DMS114 treated with DMSO at 0.1 percent for 48 hours (cell line): ENCODE results near the gene RNF40.

Experiments used
- DNase-seq: peaks from one replicate; lab custom pipeline; 2025; ENCODE audit not compliant: unreplicated experiment; lab: John Stamatoyannopoulos, UW

Gene RNF40

GRCh38 chr16:30740364-30741251, 21.5 kb upstream of the RNF40 start:
- no peak for DNase-seq

- no peak for DNase-seq
Measured at GRCh38 chr16:30741461-30741914, 20.6 kb upstream of the RNF40 start.

- DNase-seq = no peak
Measured at GRCh38 chr16:30743716-30744115, 18.4 kb upstream of the RNF40 start.

- no peak for DNase-seq
Measured at GRCh38 chr16:30744183-30744582, 17.9 kb upstream of the RNF40 start.

DNA sequence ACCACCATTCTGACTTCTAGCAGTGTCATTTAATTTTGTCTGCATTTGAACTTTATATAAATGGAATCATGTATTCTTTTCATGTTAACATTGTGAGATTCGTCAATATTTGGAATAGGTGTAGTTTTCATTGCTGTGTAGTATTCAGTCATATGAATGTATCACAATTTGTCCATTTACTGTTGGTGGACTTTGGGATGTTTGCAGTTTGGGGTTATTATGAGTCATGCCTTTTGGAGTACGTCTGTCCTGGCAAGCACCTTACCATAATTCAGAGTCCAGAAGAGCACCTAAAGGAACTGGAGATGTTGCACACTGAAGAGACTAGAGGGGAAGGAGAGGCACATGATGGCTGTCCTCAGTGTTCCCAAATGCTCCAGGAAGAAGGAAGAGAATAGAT, 17.0 kb upstream of the RNF40 start:
- no peak for DNase-seq

DNA sequence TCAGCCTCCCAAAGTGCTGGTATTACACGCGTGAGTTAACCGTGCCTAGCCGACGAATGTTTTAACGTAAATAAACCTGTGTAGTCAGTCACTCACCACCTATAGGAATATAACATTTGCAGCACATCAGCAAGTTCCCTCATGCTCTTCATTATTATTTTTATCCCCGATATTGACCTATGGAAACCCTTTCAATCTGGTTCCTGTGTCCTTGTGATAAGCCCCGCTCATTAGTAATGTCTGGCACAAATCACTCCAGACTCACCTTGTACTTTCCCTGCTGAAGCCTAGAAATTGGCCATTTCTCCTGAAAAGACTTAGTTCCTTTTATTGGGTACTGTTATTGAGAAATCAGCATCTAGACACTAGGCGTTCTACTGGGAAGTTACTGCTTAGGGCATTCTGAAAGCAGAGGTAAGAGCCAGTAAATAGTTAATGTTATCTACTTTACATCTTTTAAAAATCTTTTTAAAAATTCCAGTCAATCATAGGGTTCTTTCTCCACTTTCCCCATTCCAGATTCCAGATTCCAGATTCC, 15.4 kb upstream of the RNF40 start:
- DNase-seq = no peak

DNA sequence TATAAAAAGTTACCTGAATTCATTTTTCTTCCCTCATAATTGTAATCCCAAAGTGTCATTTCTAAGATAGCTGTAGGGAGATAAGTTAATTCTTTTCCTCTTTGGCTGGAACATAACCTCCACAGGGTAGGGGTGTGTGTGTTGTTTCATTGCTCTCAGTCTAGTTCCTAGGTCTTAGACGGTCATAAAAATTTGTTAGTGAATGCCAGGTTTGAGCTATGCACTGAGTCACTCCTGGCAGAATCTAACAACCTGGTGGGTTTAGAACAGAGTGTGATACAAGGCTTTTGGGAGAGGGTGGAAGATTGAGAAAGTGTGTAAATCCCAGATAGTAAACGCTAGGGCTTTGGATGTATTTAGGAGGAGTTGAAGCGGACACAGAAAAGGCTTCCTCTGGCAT, 14.8 kb upstream of the RNF40 start:
- DNase-seq = no peak

GRCh38 chr16:30747799-30748633, 14.1 kb upstream of the RNF40 start, which contains the start of gene PHKG2:
PHKG2 (plus strand) TSS chr16:30748425; CDS start chr16:30748821, 396 bp downstream.
- peak; percentile 96 for DNase-seq

GRCh38 chr16:30748634-30749445, 13.3 kb upstream of the RNF40 start:
- DNase-seq = no peak

- no peak for DNase-seq
Measured at GRCh38 chr16:30750201-30750600, 11.9 kb upstream of the RNF40 start.

DNA sequence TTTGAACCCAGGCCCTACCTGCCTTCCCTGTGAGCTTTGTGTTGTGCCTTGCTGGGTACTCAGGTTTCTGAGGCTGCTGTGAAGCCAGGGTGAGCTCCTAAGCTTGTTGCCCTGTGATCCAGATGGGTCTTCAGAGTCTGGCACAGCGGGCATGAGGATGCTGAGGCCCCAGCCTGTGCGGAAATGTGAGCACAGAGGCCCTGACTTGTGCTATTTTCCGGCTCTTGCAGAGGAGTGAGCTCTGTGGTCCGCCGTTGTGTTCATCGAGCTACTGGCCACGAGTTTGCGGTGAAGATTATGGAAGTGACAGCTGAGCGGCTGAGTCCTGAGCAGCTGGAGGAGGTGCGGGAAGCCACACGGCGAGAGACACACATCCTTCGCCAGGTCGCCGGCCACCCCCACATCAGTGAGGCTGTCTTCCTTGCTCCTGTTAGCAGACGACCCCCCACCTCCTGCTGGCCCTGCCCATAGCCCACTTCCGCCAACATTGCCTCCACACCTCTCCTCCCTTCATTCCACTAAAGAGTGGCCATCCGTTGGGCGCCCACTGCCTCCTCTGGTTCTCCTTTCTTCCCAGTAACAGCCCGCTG, 11.2 kb upstream of the RNF40 start:
- no peak for DNase-seq

- DNase-seq = no peak
Measured at GRCh38 chr16:30753596-30753995, 8.5 kb upstream of the RNF40 start.

DNA sequence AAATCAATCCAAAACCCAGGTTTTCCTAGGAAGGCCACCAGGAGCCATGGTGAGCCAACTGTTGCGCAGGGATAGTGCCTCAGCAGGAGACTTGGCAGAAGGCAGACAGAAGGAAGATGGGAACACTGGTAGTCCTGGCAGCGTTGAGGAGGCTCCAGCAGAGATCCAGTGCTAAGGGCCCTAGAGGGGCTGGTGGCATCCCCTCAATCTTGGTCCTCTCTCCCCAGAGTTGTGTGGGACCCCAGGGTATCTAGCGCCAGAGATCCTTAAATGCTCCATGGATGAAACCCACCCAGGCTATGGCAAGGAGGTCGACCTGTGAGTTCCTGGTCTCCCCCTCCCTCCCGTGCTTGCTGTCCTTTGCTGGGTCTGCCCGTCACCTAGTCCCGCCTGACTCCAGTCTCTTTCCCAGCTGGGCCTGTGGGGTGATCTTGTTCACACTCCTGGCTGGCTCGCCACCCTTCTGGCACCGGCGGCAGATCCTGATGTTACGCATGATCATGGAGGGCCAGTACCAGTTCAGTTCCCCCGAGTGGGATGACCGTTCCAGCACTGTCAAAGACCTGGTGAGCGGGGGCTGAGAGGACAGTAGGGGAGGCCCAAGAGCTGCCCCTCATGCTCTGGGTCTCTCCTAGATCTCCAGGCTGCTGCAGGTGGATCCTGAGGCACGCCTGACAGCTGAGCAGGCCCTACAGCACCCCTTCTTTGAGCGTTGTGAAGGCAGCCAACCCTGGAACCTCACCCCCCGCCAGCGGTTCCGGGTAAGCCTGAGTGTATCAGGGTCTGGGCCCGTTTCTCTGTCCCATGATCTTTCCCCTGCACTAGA, 6.0 kb upstream of the RNF40 start:
- DNase-seq = no peak

- DNase-seq = no peak
Measured at GRCh38 chr16:30756781-30757100, 5.4 kb upstream of the RNF40 start.

- no peak for DNase-seq
Measured at GRCh38 chr16:30757316-30757715, 4.8 kb upstream of the RNF40 start.

DNA sequence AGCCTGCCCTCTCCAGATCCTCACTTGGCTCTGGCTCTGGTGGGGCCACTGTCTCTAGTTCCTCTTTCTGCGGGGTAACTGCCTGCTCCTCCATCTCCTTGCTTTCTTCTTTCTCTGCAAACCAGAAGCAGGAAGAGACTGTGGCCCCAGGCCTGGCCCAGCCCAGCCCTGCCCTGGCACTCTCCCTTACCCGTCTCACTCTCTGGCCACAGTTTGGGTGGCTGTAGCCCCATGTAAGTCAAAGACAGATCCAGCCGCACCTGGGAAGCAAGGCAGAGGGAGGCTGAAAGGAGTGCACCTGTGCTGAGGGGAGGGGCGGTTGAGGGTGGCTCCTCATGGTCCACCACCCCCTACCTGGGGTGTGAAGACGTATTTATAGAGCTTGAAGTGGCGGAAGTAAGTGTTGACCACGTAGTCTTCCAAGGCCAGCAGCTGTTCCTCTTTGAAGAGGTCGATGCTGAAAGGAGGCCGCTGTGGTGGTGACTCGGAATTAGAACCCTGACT, 3.1 kb upstream of the RNF40 start:
- no peak for DNase-seq

DNA sequence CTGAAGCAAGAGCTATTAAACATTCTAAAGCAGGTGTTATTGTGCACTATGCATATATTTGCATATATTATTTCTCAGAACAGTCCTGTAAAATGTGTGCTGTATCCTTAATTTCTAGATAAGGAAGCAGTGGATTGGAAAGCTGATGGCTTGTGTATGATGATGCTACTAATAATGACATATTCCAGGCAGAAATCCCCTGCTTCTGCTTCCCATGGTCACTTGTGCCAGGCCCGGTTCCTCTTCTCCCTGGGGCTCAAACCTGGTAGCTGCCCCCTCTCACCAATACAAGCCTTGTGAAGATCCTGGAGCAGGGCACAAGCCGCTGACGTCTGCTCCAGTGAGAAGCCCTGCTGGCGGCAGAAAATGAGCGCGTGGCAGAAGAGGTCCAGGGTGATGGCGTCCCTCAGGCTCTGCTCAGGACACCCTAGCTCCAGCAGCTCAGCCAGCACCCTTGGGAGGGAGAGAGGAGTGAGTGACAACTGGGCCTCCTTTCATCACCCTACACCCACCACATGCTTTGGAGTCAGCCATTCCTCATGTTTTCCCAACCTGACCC, 2.0 kb upstream of the RNF40 start:
- DNase-seq = no peak

DNA sequence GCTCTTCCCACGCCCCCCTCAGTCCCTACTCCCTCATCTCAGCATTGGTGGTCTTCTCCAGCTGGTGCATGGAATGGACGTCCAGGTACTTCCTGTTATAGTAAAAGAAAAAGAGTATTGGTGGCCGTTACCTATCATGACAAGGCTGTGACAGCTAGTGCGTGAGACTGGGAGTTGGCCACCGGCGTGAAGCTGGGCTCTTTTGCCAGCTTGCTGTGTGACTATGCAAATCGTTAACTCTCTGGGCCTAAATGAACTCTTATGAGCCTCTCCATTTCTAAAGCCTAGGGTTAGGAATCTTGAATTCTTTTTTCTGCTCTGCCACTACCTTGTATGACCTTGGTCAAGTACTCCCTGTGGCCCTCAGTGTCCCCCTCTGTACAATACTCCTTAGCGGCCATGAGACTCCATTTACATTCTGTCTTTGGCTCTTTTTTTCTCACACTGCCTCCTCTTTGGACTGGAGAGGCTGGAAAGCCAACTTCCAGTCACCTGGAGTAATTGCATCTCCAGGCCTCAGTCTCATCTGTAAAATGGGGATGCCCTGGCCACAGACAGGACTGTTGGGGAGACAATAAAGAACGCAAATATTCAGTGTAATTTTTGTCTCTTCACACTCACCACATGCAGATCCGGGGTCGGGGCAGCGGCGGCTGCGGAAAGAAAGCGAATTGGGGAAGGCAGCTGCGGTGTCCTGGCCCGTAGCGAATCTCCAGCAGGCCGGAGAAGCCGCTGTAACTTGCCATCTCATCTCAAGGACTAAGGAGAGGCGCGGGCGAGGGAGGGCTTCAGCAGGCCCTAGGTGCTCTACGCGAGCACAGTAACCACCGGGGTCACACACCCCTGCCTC, 1.3 kb upstream of the RNF40 start:
- DNase-seq = no peak
